GM21723 (cell line): Measurements from ENCODE around the gene VTI1A.

Experiments used
- ATAC-seq: cut with Tn5 transposase; IDR thresholded peaks from one replicate; pipeline ENCODE4 v1.9.1; 2021; ENCODE audit warnings: mild to moderate bottlenecking, moderate library complexity; ENCODE audit not compliant: unreplicated experiment

VTI1A gene

GRCh38 chr10:112775892-112776674, 329.1 kb downstream of the VTI1A start:
- ATAC-seq = no peak

DNA sequence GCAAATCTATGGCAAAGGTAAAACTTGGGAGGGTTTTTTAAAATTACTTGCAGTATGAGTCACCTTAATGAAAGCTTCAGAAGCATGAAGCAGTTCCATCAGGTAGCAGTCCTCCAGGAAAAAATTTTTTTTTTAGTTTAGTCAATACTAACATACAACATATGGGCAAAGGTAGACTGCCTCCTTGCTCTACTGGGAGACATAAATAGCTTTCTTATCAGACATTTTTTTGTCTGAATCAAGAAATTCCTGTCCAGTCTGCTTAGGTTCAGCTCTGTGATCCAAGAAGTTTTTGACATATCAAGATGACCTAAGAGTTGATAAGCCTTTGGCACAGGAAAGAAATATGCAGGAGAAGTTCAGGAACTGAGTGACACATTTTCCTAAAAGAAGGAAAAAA, 331.6 kb downstream of the VTI1A start:
- ATAC-seq = no peak

DNA sequence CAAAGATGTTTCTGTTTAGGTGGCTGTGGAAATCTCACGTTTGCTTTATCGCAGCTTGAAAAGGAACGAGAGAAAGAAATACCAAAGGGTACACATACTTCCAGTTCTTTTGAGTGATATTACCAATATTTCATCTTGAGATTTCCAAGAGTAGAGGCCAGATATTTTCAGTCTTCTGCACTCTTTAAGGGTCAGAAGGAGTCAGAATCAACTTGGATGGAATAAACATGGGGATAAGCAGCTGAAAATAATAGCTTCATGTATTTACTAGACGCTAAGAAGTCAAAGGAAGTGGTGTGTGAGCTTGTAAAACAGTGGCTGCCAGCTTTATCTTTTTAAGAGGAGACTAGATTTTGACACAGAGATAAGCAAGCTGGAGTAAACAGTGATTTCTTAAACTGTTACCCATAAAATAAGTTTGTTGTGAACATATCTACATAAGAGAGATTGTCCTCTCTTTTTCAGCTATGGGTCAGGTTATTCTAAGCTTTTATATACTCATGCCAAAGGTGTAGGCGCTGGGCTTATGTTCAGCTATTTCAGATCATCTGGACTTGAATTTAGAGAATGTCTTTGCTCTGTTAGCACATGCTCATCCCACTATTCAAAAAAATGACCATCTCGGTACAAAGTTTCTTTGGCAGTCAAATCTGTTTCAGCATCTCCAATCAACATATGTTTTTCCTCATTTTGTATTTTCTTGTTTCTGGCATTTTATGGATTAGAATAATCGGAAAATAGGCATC, 332.2 kb downstream of the VTI1A start:
- no peak for ATAC-seq

DNA sequence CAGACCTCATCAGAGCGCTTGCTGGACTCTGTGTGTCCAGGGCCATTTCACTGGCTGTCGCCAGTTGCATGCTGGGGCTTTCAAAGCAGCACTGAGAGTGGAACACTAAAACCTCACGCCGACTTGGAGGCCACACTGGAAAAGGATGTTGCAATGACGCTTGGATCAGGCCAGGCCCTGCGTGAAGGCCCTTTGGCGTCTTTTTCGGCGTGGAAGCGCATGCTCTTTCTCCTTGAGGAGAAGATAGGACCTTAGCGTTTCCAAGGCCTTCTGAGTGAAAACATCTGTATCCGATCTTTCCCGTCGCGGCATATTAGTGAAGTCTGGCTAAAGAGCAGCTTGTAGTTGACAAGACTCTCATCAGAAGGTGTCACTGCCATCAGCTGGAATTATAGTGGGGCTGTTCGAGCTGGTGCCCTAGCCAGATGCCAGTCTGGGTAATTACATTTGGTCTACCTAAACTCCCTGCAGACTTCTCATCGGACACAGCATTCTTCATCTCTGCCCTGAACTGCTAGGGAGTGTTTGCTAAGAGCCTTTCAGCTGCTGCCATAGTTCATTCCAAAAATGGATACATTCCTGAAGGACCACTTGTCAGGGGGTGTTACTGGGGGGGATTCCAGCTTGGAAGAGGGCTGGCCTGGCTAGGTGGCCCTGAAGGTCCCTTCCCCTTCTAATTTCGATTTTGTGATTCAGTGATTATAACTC, 335.3 kb downstream of the VTI1A start:
- no peak for ATAC-seq

GRCh38 chr10:112783351-112784021, 336.5 kb downstream of the VTI1A start:
- ATAC-seq = no peak

DNA sequence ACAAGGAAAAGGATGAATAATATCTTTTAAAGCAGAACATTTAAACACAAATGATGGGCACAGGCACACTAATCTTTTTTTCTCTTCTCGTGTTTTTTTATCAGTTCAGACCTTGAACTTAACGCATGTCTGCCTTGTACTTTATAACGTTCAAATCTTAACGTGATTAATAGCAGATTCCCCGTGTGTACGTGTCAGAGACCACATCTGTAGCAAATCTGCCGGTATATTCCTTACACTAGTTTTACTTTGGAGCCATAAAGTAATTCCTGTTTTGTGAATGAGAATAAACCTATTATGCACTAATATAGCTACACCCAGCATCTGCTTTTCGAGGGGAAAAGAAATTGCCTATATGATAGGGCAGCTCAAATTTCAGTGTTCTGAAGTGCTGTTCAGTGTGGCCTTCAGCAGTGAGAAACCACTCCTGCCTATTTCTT, 337.0 kb downstream of the VTI1A start:
- ATAC-seq = no peak

DNA sequence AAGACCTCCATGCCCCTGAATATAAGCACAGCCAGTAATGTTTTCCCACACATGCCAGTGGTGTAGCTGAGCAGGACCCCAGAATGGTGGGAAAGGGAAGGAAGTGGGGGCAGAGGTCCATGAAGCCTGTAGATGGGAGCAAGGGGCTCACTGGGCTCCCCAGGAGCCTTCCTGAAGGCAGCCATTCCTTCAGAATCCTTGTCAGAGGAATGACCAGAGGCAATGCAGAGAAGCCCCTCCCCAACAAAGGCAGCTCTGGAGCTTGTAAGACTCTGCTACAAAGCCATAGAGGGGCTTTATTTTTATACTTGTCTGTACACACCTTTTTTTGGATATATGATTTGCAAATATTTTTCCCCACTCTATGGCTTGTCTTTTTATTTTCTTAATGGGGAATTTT, 338.1 kb downstream of the VTI1A start:
- no peak for ATAC-seq

- no peak for ATAC-seq
Measured at GRCh38 chr10:112789248-112789647, 342.2 kb downstream of the VTI1A start.

- no peak for ATAC-seq
Measured at GRCh38 chr10:112790030-112790429, 343.0 kb downstream of the VTI1A start.

GRCh38 chr10:112790921-112791320, 343.9 kb downstream of the VTI1A start:
- ATAC-seq = no peak

DNA sequence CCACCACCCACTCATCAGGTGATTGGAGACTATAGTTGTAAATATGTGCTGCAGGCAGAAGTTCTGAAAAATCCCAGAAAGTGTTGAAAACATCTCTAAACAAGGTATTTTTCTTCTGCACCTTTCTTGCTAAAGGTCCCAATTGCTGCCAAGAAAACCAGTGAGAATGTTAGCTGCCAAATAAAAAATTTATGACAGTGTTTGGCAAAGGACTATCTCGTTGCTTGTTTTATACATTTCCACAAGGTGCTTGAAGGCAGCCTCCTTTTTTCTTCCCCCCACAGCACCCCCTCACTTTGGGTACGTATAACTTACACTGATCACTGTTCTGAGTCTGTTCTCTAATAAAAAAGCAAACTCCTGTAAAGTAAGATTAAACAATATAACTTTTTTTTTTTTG, 344.4 kb downstream of the VTI1A start:
- ATAC-seq = no peak

GRCh38 chr10:112792487-112793201, 345.6 kb downstream of the VTI1A start:
- ATAC-seq = no peak

DNA sequence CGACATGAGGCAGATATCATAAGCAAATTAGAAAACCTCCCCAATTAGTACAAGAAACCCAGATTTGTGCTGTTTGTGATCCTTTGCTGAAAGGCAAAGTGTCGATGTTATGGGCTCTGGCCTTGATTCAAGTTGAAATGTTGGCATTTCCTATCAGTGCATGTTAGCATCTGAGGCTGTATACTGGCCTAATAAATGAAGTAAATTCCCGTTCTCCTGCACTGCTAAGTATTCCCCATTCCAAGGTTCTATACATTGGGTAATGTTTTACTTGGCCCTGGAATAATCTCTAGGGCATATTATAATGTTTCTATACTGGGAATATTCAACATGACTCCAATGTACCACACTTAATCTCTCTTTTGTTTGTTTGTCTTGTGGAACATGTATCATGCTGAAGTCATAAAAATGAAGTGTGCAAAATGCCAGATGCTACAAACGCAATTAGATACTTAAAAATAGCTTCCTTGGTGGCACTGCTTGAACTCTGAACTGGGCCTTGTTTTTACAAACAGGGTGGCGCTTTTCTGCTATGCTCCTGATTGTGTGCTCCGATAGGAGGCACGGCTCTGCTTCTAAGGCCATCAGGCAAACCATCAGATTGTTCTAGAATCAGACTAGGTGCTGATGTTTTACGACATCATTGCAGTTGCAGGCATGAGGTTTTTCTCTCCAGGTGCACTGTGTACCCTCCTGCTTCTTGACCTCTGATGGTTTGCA, 346.3 kb downstream of the VTI1A start:
- no peak for ATAC-seq

- no peak for ATAC-seq
Measured at GRCh38 chr10:112794201-112794600, 347.2 kb downstream of the VTI1A start.

DNA sequence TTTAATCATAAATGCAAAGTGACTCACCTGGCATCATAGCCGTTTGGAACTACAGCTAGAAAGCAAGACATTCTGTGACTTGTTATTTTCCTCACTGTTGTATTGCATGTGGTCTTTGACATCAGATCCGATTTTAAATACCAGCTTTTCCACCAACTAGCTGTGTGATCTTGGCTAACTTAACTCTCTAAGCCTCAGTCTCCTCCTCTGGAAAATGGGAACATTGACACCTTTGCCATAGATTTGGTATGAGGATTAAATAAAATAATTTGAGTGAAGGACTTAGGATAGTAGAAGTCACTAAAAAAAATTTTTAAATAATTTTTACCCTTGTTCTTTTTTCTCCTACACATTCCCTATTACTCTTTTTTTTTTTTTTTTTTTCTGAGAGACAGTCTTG, 348.1 kb downstream of the VTI1A start:
- ATAC-seq = no peak

DNA sequence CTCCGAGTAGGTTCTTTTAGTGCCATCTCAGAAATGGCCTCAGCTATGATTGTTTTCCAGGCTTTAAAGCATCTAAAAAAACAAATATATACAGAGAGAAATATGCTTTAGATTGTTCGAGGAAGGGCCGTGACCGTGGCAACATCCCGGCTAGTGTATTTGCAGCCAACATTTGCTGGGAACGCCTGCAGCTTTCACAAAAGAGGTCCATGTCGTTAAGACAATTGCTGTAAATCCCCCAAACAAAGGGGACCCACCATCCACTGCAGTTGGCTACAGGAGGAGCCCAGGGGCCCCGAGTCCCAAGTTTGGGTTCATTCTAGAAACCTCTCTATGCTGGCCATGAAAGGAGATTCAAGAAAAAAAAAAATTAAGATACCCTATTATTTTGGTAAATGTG, 350.2 kb downstream of the VTI1A start:
- ATAC-seq = no peak

DNA sequence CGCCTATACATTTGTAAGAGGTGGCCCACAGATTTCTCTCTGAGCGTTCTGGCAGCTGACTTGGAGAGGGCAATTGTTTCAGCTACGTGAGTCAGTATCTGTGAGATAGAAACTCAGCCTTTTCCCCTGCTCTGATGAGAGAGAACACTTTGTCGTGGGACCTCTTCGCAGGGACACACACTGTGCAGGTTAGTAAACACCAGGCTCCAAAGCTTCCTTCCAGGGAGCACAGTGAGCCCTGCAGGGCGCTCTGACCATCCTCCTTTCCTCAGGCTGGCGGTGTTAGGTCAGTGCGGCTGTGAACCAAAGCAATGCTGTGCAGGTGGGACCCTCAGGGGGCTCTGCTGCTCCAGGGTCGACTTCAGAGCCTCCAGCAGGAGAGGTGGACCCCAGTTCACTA, 350.8 kb downstream of the VTI1A start:
- no peak for ATAC-seq

DNA sequence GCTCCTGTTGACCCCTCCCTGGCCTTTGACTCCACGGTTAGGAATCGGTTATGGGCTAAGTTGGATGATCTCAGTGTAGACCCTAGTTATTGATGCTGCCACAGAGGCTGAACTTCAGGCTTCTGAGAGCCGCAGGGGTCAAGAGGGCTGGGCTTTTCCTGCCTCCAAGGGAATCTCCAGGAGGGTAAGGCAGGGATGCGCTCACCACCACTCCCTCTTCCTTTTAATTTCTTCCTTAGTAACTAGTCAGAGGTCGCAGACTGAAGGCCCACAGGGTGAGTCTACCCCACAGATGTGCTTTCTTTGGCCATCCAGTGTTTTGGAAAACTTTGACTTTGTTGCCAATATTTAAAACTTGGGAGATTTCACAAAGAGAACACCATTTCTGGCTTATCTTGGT, 352.0 kb downstream of the VTI1A start:
- no peak for ATAC-seq

GRCh38 chr10:112799726-112800510, 352.9 kb downstream of the VTI1A start:
- ATAC-seq = no peak
